GM21390 (cell line): ENCODE measurements around the gene CIZ1.
"Not testable (repeated sequence)": the region's sequence is repeated elsewhere in the genome, so short reads cannot be mapped to it uniquely, and the experiment has no call there.

Source experiments
- ATAC-seq: cut with Tn5 transposase; IDR thresholded peaks from one replicate; pipeline ENCODE4 v1.9.1; 2021; ENCODE audit not compliant: unreplicated experiment

The CIZ1 gene

GRCh38 chr9:128148509-128149000 lies 42.8 kb downstream of the CIZ1 start:
- ATAC-seq = no peak

GRCh38 chr9:128146591-128147120 lies 44.7 kb downstream of the CIZ1 start:
- no peak for ATAC-seq

GRCh38 chr9:128145951-128146351 lies 45.4 kb downstream of the CIZ1 start:
- no peak for ATAC-seq

- ATAC-seq = no peak
These were observed 45.8 kb downstream of the CIZ1 start for GRCh38 chr9:128145536-128145935.

- ATAC-seq = no peak
These were observed 46.9 kb downstream of the CIZ1 start for GRCh38 chr9:128144239-128145181.

- no peak for ATAC-seq
These were observed 47.7 kb downstream of the CIZ1 start for GRCh38 chr9:128143525-128144238.

- no peak for ATAC-seq
These were observed 48.8 kb downstream of the CIZ1 start for GRCh38 chr9:128142596-128142995.

GRCh38 chr9:128142061-128142460 lies 49.3 kb downstream of the CIZ1 start:
- no peak for ATAC-seq

GRCh38 chr9:128141604-128142003 lies 49.8 kb downstream of the CIZ1 start:
- ATAC-seq = no peak

- no peak for ATAC-seq
These were observed 51.8 kb downstream of the CIZ1 start for GRCh38 chr9:128139621-128140020.

- ATAC-seq = no peak
These were observed 53.4 kb downstream of the CIZ1 start for GRCh38 chr9:128138001-128138400.

GRCh38 chr9:128136816-128137793 lies 54.3 kb downstream of the CIZ1 start:
- ATAC-seq = no peak

GRCh38 chr9:128135561-128135960 lies 55.8 kb downstream of the CIZ1 start:
- not testable (repeated sequence) for ATAC-seq

- ATAC-seq = not testable (repeated sequence)
These were observed 59.2 kb downstream of the CIZ1 start for GRCh38 chr9:128132139-128132538.

GRCh38 chr9:128131346-128131745 lies 60.0 kb downstream of the CIZ1 start:
- not testable (repeated sequence) for ATAC-seq

- ATAC-seq = not testable (repeated sequence)
These were observed 60.7 kb downstream of the CIZ1 start for GRCh38 chr9:128130651-128131050.

- not testable (repeated sequence) for ATAC-seq
These were observed 61.3 kb downstream of the CIZ1 start for GRCh38 chr9:128129976-128130590.

- ATAC-seq = no peak
These were observed 62.4 kb downstream of the CIZ1 start for GRCh38 chr9:128128836-128129590.
